ENCODE results near the gene TTC28.
"Not testable (repeated sequence)": the region's sequence is repeated elsewhere in the genome, so short reads cannot be mapped to it uniquely, and the experiment has no call there.

TTC28 gene

DNA sequence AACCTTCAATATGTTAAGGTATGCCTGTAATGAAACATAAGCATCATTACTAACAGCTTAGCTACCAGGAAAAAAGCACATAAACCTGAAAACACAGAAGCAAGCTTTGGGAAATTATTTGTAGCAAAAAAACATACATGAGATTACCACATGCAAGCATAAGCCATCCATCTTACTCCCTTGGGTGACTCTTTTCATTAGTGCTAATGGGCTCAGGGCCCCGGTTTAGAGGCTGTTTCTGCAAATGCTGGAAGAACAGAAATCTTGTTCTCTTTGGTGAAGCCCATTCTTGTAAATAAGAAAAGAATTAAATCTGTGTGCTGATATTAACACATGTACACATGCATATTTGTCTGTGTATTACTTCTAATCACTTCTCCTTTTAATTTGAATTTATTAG, 314.3 kb downstream of the TTC28 start:
- DNase-seq (ENCODE audit: low read depth, low spot score), result no peak

- not testable (repeated sequence) for DNase-seq (ENCODE audit: low read depth, low spot score)
These were observed 315.5 kb downstream of the TTC28 start for GRCh38 chr22:28364105-28364504.

DNA sequence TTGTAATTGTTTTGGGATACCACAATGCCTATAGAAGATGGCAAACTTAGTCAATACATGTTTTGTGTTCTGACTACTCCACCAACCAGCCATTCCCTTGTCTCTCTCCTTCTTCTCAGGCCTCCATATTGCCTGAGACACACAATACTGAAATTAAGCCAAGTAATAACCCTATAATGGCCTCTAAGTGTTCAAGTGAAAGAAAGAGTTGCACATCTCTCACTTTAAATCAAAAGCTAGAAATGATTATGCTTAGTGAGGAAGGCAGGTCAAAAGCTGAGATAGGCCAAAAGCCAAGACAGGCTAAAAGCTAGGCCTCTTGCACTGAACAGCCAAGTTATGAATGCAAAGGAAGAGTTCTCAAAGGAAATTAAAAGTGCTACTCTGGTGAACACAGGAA, 318.7 kb downstream of the TTC28 start:
- DNase-seq (ENCODE audit: low read depth, low spot score), result no peak

- no peak for DNase-seq (ENCODE audit: low read depth, low spot score)
These were observed 321.3 kb downstream of the TTC28 start for GRCh38 chr22:28358312-28358711.

- DNase-seq (ENCODE audit: low read depth, low spot score), result no peak
These were observed 322.4 kb downstream of the TTC28 start for GRCh38 chr22:28357193-28357592.

DNA sequence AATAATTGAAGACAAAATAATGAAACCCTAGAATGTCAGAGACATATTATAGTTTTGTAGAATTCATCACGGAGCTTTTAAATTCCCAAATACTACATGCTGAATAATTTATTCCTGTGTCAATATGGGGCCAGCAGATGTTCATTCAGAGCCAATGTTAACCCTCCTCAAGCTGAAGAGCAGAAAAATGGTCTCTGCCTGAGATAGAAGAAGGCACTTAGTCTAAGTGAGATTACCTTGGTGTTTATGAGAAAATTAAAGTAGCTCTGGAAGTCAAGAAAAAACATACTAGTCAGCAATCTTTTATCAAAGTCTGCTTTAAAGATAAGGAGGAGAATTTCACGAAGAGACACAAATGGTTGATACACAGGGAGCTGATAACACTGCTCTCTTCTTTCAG, 328.2 kb downstream of the TTC28 start:
- DNase-seq (ENCODE audit: low read depth, low spot score), result no peak

DNA sequence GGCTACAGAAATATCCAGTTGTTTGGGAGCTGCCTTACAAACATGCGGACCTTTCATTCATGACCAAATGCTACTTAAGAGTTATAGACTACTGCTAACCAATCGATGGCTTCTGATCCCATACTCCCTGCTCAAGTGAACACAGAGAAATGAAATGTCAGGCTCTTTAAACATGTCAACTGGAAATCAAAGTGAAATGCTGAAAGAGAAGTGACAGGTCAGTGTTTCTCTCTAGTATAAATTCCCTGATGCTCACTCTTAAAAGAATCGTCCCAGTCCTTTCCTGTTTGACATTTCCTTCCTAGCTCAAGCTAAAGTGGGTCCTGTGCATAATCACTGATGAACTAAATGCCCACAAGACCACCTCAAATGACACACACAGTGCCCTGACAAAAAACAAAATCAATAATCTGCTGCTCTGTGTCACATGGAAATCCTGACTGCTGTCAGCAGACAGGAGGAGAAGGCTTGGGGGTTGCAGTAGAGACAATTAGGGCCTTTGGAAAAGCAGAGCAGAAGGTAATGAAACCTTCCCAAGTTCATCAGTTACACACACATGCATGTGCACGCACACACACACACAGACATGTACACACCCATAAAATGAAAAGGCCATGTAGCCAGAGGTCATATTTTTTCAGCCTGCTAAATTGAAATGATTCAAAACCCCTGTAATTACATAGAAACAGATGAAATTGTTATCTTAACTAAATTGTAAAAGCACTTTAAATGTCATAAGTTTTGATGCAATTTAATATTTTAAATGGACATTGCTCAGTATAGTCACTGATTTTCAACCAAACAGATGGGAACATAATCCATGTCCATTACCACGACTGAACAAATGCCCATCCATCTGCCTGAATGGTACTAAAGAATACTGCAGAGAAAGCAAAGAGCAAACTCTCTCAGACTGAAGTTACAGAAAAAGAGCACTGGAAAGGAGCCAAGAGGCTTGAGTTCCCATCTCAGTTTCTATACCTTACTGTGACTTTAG, 330.7 kb downstream of the TTC28 start:
- DNase-seq (ENCODE audit: low read depth, low spot score), result no peak

DNA sequence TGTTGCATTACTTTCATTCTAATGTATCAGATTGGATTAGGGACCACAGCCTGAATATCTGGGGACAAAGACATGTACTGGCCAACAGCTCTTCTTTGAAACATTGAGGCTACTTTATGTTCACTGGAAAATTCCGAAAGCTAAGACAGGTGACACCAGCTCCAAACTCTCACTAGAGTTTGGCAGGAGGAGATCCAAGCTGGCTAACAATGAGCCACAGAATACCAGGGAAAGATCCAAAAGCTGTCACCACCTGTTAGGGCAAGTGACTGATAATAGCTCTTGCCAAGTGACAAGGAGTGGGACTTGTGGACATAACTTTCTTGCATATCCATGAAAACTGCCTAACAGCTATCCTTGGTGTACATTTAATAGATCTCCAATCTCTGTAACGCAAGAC, 333.3 kb downstream of the TTC28 start:
- no peak for DNase-seq (ENCODE audit: low read depth, low spot score)

DNA sequence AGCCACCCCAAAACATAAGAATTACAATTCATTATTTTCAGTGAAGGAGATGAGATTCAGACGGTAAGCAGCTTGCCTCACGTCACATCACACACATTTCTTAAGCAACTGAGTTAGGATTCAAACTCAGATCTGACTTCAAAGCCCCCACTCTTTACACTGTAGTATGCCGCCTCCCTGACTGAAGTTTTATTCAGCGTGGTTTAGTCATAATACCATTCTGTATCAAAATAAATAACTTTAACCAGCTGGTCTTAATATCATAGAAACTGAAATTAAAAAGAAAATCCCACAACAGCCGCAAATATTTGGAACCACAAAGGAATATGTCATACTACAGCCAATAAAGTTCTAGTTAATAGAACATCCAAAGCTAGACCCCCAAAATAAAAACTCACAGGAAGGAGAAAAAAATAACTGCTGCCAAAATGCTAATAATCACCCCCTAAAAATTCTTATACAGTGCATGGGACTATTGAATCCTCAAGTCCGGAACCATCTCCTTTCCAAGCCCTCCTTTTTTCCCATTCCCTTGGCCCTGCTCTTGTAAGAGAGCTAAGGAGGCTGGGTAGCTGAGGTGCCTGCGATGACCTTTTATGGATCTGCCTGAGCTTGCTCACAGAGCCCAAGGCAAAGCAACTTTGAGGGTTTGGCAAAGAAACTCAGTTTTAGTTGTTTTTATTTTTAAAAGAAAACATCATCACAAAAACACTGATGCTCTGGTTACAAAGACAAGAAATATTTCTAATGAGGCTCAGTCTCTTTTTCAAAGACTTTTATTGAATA, 334.5 kb downstream of the TTC28 start:
- no peak for DNase-seq (ENCODE audit: low read depth, low spot score)

GRCh38 chr22:28341001-28341400, 338.6 kb downstream of the TTC28 start:
- DNase-seq (ENCODE audit: low read depth, low spot score), result no peak

- no peak for DNase-seq (ENCODE audit: low read depth, low spot score)
These were observed 346.6 kb downstream of the TTC28 start for GRCh38 chr22:28333088-28333487.

DNA sequence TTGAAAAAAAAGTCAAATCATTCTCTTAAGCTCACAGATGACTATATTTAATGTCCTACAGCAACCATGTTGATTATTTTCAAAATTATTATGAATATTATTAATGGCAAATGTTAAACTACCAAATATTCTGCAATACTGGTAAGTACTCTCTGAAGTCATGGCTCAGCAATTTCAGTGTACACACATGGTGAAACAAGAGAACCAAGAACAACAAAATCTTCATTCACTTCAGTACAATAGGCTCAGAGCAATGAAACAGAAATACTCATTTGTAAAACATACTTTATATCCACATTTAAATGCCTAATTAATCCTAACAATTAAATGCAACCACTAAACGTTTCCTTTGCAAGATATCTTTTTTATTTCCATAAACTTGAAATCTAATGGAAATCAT, 347.2 kb downstream of the TTC28 start:
- DNase-seq (ENCODE audit: low read depth, low spot score), result no peak

GRCh38 chr22:28331695-28332094, 347.9 kb downstream of the TTC28 start:
- DNase-seq (ENCODE audit: low read depth, low spot score), result no peak

GRCh38 chr22:28329186-28330073, 350.2 kb downstream of the TTC28 start:
- DNase-seq (ENCODE audit: low read depth, low spot score), result no peak

- DNase-seq (ENCODE audit: low read depth, low spot score), result no peak
These were observed 350.9 kb downstream of the TTC28 start for GRCh38 chr22:28328756-28329155.

- no peak for DNase-seq (ENCODE audit: low read depth, low spot score)
These were observed 363.6 kb downstream of the TTC28 start for GRCh38 chr22:28316014-28316413.

GRCh38 chr22:28314959-28315358, 364.7 kb downstream of the TTC28 start:
- no peak for DNase-seq (ENCODE audit: low read depth, low spot score)

DNA sequence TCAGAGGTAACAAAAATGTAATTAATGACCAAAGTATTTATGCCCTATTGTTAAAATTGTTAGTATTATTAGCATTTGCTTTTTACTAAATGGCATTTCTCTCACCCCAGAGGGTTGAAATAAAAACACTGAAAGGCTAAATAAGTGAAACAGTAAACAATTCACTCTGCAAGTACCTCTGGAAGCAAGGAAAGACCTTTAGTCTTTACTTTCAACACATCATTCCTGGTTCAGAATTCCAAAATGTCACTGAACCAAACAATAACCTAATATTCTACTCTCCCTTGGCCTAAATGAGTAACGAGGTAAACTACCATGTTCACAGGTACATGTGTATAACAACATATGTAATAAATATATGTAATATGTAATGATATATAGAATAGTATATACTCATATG, 369.3 kb downstream of the TTC28 start:
- no peak for DNase-seq (ENCODE audit: low read depth, low spot score)

DNA sequence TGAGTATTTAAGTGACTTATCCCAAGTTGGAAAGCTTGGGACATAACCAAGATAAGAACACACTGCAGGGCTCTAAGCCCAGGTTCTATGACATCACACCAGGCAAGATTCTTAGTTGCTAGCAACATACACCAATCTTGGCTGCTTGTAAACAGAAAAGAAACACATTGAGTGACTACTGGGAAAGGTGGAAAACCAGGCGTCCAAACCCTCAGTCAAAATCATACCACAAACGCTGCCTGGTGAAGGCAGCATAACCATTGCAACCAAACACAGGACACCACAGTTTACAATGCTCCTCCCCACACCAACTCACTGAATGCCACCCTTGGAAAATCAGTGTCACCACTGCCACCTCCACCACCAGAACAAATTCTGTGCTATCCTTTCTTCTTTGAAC, 379.9 kb downstream of the TTC28 start:
- DNase-seq (ENCODE audit: low read depth, low spot score), result no peak

DNA sequence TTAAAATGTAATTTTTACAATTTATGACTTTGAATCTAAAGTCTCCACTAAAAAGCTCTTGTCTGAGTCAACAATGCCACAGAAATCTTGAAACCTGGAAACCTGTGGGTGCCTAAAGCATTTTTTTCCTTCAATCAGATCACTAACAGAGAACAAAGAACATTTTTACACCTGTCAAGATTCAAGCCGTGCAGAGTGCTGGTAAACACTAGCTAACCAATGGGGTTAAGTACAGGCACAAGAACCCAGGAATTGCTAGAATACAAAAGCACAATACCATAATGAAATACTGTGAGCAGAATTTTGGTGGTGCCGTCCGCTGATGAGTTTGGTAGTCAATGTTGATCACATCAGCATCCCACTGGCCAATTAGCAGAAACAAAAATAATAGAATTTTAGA, 380.3 kb downstream of the TTC28 start:
- DNase-seq (ENCODE audit: low read depth, low spot score), result no peak

DNA sequence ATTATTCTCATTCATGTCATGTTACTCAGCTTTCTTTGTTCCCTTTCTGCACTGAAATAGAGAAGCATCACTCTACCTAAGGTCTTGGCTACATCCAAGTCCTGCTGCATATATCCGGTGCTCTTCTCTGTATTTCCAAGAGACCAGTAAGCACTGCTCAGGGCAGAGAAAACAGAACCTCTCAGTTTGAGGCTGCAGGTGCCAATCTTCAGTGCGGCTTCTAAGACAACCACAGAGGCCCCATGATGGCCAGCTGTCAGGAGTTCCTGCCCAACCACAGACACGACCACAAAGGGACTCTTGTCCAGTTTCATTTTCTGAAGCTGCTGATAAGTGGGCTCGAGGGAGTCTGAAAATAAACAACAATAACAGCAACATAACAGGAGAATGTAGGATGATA, 382.1 kb downstream of the TTC28 start:
- DNase-seq (ENCODE audit: low read depth, low spot score), result no peak

DNA sequence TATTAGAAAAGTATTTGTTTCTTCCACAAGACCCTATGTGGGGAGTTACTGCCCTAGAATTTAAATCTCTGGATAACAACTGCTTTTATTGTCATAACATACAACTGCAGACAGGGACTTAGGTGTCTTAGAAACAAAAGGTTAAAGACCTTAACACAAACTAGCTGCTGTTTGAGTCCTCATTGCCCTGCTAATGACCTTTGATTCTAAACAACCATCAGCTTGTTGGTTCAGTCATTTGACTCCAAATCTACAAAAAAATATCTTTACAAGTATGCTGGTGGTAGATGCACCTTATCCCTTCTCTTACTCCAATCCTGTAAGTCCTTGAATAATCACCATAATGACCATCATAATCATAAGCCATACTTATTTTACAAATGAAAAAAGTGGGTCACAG, 383.2 kb downstream of the TTC28 start:
- DNase-seq (ENCODE audit: low read depth, low spot score), result no peak

Data from activated CD4-positive, CD25-positive, alpha-beta regulatory T cell treated with anti-CD3 and anti-CD28 coated beads, Interleukin-2, amount 50 U/mL, for 16 hours (primary cell).